GM19043 (cell line): ENCODE results near the gene C1QB.
"Not testable (repeated sequence)": the region's sequence is repeated elsewhere in the genome, so short reads cannot be mapped to it uniquely, and the experiment has no call there.

Experiments used
- ATAC-seq: cut with Tn5 transposase; IDR thresholded peaks from one replicate; pipeline ENCODE4 v1.9.1; 2021; ENCODE audit warnings: low read depth; ENCODE audit not compliant: unreplicated experiment

Gene C1QB

GRCh38 chr1:22691031-22691753 lies 38.2 kb downstream of the C1QB start:
- no peak for ATAC-seq

DNA sequence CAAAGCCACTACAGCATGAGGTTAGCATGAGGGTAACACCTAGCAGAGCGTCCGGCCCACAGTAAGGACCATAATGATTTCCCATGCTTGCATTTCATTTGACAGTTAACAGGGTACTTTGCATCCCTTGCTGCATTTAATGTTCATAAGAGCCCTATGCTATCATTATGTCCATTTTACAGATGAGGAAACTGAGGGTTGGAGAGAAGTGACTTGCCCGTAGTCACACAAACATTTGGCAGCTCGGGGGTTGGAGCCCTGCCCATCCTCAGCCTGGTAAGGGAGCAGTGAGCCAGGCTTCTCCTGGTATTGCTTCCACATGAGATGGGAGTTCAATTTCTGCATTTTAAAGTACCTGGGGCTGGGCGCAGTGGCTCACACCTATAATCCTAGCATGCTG lies 41.1 kb downstream of the C1QB start:
- no peak for ATAC-seq

DNA sequence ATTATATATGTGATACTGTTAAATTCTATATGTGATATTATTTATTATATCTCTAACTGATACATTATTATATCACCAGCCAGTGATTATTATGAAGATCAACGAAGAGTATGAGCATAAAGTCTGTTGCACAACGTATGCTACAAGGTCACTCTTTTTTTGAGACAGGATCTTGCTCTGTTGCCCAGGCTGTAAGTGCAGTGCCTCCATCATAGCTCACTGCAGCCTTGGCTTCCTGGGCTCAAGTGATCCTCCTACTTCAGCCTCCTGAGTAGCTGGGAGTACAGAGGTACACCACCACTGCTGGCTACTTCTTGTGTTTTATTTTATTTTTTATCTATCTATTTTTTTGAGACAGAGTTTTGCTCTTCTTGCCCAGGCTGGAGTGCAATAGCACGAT lies 43.6 kb downstream of the C1QB start:
- no peak for ATAC-seq

GRCh38 chr1:22697980-22698379 lies 44.9 kb downstream of the C1QB start:
- ATAC-seq, result no peak

DNA sequence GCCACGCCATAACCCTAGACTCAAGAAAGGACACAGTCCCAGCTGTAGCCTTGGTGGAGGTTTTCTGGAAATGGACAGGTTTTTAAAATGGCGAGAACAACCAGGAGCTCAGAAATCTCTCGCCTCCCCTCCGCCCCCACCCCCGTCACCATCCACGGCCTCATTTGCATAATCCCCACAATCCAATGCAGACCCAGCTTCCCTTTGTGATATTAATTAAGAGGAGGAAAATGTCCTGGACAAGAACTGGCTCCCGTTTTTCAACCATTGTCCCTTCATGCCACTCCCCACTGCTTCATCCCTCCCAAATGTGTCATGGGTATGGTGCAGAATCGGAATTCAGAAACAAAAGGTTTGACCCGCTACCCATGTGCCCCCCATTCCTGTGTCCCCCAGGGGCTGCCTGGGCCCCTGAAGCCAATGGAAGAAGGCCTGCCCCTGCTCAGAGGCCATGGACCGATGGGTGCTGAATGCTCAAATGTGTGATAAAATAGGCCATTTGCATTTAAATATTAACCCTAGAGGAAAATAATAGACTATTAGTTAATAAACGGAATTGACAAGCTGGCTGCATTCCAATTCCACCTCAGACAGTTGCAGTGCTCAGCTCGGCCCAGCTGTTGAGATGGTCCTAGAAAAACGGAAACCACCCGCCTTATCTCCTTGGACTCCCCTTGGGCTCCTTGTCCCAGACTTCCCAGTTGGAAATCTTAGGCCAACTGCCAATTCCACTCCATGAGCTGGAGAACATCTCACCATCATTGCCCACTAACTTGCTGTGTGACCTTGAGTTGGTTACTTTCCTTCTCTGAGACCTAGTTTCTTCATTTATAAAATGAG lies 46.9 kb downstream of the C1QB start:
- no peak for ATAC-seq

- ATAC-seq, result no peak
Measured at GRCh38 chr1:22702296-22703085, 49.5 kb downstream of the C1QB start.

GRCh38 chr1:22704440-22705067 lies 51.5 kb downstream of the C1QB start:
- ATAC-seq, result no peak

GRCh38 chr1:22705586-22705985 lies 52.5 kb downstream of the C1QB start:
- ATAC-seq, result no peak

DNA sequence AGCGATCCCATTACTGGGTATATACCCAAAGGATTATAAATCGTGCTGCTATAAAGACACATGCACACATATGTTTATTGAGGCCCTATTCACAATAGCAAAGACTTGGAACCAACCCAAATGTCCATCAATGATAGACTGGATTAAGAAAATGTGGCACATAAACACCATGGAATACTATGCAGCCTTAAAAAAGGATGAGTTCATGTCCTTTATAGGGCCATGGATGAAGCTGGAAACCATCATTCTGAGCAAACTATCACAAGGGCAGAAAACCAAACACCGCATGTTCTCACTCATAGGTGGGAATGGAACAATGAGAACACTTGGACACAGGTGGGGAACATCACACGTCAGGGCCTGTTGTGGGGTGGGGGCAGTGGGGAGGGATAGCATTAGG lies 53.1 kb downstream of the C1QB start:
- ATAC-seq, result not testable (repeated sequence)

DNA sequence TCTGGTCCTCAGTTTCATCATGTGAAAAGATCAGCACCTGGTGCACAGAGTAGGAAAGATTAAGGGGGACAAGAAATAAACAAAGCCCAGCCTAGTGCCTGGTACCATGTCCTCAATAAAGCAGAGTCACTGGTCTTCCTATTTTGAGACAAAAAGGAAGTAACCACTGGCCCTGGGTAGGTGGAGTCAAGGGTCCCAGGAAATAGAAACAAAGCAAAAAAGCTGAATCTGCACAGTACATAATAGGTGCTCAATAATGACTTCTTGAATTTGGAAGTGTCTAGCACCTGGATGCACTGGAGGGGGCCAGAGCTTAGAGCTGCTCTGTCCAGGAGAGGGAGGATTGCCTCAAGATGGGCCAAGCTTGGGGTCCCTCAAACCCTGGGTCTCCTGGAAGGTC lies 55.7 kb downstream of the C1QB start:
- ATAC-seq, result no peak

GRCh38 chr1:22709227-22709626 lies 56.2 kb downstream of the C1QB start:
- no peak for ATAC-seq

GRCh38 chr1:22709891-22710700 lies 57.1 kb downstream of the C1QB start:
- no peak for ATAC-seq

- ATAC-seq, result no peak
Measured at GRCh38 chr1:22710701-22711049, 57.6 kb downstream of the C1QB start, which contains the start of gene EPHB2. TSS of gene EPHB2 (plus strand) at chr1:22710839. CDS start at chr1:22710983, 144 bp downstream.

GRCh38 chr1:22711071-22711470 lies 58.0 kb downstream of the C1QB start:
- no peak for ATAC-seq
